NT2/D1 (cell line): ENCODE measurements around the gene FOCAD.
"Not testable (repeated sequence)": the region's sequence is repeated elsewhere in the genome, so short reads cannot be mapped to it uniquely, and the experiment has no call there.

Source experiments
- SUZ12 ChIP-seq: IDR thresholded peaks from 2 replicates; pipeline ENCODE4 v1.6.1; 2011; ENCODE audit not compliant: insufficient read length, insufficient read depth; ENCODE audit errors: extremely low read depth
- ZNF274 ChIP-seq: IDR thresholded peaks from 2 replicates; pipeline ENCODE4 v1.6.1; 2011; ENCODE audit warnings: mild to moderate bottlenecking, low read depth, low read length

- not testable (repeated sequence) for TF ChIP-seq SUZ12, ZNF274
Observed at GRCh38 chr9:20673537-20673936, 10.5 kb upstream of the FOCAD start.
